Activated T-helper 9 cell treated with anti-CD3 and anti-CD28 coated beads, Interleukin-2, amount 50 U/mL, for 16 hours (primary cell): Measurements from ENCODE around the gene PI4K2A.
"Not testable (repeated sequence)": the region's sequence is repeated elsewhere in the genome, so short reads cannot be mapped to it uniquely, and the experiment has no call there.

Experiments used
- DNase-seq: peaks from one replicate; pipeline ENCODE4 v3.0.0-alpha.2; 2020; ENCODE audit warnings: low read depth

Gene PI4K2A

DNA sequence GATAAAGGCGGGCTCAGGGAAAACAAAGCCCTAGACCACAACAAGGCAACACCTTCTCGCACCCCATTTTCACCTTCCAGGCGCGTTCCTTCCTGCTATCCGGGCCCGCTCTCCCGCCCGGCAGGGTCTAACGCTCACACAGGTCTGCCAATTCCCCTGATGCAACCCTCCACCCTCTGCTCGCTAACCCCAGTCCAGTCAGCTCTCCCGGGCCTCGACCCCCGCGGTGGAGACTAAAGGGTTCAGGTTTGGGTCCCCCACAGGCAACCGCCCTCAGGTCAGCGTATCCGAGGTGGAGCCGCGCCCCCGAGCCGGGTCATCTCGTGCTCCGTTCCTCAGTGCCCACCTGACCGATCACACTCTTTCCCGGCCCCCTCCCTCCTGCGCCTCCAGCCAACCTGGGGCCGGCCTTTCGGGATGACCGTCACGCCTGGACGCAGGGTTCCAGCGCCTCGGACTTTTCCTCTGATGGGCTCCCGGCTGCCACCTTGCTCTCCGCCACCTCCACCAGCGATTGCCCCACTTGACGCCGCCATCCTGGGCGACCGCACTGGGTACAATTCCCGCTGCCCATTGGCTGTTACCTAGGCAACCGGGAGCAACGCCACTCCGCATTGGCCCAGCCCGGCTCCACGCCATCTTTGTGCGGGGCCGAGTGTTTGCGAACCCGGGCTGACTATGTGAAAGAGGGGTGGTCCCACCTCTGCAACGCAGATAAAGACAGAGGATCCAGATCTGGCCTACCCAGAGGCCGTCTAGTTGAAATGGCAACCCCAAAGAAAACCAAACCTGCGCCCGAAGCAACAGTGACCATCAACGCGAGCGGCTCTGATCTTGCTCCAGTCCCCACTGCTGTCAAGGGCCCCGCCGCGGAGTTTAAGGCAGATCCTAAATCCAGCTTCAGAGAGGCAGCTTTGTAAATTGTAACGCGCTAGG is 7.3 kb upstream of the PI4K2A start, which contains the start of gene MORN4:
TSS of gene MORN4 (minus strand) at position 552 of the 936 bp plus-strand sequence. CDS start 13,847 bp downstream, outside the sequence.
- DNase-seq, result peak; percentile 84

DNA sequence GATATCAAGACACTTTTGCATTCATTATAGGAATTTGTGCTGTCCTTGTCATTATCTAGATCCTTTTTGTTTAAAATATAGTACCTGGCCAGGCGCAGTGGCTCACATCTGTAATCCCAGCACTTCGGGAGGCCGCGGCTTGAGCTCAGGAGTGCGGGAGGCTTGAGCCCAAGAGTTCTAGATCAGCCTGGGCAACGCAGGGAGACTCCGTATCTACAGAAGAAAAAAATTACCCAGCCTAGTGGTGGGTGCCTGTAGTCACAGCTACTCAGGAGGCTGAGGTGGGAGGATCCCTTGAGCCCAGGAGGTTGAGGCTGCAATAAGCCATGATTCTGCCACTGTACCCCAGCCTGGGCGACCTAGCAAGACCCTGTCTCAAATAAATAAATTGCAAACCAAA is 6.5 kb upstream of the PI4K2A start:
- no peak for DNase-seq

DNA sequence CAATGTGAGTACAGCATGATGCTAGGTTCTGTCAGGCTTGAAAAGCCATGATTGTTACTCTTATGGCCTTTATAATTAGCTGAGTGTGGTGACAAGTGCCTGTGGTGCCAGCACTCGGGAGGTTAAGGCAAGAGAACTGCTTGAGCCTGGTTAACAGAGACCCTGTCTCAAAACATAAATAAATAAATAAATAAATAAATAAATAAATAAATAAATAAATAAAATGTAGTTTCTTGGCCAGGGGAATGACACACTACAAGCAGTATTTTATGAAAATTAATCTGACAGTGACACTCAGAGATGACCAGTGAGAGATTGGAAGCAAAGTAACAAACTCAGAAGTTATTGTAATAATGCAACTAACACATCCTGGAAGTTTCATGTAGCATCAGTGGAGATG is 4.9 kb upstream of the PI4K2A start:
- no peak for DNase-seq

DNA sequence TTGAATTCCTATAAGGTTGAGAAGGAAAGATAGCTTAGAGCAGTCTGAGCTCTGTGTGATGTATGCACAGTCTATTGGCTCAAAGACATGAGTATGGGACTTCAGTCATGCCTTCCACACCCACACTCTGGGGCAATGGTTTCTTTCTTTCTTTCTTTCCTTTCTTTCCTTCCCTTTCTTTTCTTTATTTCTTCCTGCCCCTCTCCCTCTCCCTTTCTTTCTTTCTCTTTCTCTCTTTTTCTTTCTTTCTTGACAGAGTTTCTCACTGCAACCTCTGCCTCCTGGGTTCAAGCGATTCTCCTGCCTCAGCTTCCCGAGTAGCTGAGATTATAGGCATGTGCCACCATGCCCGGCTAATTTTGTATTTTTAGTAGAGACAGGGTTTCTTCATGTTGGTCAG is 1.4 kb upstream of the PI4K2A start:
- not testable (repeated sequence) for DNase-seq

DNA sequence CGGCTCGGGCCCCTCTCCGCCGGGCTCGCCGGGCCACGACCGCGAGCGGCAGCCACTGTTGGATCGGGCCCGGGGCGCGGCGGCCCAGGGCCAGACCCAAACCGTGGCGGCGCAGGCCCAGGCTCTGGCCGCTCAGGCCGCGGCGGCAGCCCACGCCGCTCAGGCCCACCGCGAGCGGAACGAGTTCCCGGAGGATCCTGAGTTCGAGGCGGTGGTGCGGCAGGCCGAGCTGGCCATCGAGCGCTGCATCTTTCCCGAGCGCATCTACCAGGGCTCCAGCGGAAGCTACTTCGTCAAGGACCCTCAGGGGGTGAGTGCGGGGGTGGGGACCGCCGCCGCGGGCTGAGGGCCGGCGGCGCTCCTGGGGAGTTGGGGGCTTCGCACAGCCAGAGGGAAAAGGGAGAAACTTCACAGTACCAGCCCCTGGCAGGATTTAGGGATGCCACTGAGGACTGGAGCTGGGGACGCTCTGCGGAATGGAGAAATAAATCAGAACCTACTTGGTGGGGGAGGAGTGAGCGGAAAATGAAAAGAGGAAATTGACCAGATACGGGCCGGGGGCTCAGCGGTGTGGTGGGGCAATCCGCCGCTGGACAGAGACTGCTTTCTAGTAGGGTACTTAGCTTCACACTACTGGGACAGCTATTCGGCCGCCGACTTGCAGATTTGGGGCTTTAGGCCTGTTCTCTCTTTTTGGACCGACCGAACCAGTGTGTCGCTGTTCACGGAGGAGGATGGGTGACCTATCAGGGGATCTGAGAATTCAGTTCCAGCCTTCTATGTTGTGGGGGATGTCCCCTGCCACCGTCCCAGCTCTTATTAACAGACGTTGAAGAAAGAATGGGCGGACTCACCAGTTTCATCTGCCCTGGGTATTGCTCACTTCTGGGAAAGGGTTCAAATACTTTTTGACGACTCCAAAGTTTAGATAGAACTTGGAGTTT is 669 bp downstream of the PI4K2A start:
- DNase-seq, result peak; percentile 7

DNA sequence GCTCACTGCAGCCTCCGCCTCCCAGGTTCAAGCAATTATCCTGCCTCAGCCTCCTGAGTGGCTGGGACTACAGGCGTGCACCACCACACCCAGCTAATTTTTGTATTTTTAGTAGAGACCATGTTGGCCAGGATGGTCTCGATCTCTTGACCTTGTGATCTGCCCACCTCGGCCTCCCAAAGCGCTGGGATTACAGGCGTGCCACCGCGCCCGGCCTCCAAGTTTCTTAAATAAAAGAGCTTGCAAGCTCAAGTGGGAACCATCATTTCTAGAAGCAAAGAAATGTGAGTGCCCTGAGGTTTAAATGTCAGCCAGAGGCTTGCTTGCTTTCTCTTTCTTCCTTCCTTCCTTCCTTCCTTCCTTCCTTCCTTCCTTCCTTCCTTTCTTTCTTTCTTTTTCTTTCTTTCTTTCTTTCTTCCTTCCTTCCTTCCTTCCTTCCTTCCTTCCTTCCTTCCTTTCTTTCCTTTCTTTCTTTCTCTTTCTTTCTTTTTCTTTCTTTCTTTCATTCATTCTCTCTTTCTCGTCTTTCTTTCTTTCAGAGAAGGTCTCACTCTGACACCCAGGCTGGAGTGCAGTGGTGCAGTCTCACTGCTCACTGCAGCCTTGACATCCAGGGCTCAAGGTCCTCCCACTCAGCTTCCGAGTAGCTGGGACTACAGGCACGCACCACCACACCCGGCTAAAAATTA is 2.1 kb downstream of the PI4K2A start:
- DNase-seq, result not testable (repeated sequence)

DNA sequence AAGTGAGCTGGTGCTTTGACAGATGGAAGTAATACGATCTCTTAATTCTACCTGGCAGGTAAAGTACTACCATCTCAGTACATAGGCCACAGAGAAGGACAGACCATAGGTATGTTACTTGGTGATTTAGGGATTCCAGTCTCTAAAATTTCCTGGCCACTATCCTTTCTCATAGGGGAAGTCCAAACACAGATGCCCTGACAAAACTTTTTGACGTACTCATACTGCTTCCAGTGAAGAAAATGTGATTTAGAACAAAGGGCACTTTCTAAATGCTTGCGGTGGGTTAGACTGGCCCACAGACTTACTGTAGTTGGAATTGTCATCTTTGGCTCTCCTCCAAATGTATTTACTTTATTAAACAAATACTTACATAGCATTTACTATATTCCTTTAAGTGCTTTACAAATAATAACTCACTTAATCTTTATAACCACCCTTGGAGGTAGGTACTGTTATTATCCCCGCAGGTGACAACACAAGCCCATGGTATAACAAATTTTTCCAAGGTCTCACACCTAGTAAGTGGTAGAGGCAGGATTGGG is 3.0 kb downstream of the PI4K2A start:
- DNase-seq, result no peak

DNA sequence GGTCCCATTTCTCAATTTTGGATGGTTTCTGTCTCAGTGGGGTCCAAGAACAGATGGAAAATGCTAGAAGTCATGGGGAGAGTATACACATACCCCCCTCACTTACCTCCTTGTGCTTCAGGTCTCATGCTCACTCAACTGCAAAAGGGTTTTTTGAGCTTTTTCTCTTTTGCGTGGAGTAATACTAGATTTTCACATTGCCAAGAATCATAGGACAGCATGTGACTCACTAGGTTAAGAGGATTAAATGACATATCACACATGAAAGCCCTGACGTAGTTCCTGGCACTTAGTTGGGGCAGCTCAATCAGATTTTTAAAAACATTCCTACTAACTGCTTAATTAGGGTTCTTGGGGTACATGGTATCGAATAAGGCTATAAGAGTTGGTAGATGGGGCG is 4.5 kb downstream of the PI4K2A start:
- no peak for DNase-seq

DNA sequence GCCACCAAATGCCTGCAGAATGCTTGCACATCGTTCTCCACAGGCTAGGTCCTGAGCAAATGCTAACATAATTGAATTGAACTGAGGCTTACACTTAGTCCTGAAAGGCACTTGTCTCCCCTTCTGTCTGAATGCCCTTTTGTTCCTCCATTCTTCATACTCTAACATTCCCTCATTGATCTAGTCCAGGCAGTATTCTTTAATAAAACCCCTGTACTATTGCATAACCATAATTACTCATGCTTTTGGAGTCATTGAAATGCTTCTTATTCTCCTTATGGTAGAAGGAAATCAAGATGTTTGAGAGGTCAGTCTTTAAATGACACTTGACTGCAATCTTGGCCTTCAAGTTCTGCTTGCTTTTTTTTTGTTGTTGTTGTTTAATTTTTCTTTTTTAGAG is 7.1 kb downstream of the PI4K2A start:
- DNase-seq, result no peak

DNA sequence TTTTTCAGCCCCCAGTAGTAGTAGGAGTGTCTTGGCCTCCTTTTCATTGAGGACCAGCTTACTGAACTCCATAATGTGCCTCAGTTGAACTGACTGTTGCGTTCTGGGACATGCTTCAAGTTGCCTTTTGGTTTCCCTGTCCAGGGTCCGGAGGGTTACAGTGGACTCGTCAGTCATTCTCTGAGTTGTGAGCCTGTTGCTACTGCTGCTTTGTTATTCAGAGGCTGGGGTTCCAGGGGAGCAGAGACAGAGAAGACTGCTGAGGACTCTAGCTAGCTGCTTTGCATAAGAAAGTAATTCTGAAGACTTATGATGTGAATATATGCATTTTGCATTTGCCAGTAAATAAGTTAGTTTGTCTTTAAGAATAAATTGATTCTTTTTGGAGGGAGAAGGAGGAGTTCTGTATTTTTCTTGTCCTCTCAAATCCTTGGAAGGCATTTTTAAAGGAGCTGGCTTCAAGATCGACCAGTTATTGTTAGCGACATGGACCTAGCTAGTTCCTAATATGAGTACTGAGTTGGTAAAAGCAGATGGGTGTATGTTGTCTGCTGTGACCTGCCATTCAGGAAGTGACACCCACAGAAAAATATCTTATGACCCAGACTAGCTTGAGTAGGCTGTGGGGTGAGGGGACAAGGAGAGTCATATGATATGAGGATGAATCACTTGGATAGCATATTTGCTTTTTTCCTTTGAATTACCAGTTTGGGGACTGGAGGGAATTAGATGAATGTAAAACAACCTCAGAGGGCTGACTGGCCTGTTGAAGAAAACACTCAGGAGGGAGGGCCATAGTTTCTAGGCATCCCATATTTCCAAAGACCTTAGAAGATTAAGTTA is 8.3 kb downstream of the PI4K2A start:
- DNase-seq, result peak; percentile 9

DNA sequence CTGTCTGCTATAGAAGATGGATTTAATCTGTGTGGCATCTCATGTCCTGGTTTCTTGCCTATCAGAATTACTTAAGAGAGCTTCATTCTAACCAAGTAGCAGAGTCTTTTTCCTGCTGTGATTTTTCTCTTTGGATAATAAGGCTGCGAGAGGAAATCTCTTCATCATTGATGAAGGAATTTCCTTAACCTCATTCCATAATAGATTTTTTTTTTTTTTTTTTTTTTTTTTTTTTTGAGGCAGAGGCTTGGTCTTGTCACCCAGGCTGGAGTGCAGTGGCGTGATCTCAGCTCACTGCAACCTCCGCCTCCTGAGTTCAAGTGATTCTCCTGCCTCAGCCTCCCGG is 8.9 kb downstream of the PI4K2A start:
- not testable (repeated sequence) for DNase-seq

DNA sequence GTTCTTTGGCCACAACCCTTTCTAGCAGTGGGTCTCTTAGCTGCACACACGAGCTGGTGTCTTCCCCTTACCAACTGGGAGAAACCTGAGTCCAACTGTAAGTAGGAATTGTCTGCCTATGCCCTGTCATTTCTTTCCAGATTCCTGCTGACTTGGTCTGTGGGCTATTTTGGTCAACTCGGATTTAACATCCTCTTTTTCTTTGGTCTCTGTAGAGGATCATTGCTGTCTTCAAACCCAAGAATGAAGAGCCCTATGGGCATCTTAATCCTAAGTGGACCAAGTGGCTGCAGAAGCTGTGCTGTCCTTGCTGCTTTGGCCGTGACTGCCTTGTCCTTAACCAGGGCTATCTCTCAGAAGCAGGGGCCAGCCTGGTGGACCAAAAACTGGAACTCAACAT is 10.3 kb downstream of the PI4K2A start:
- DNase-seq, result no peak

DNA sequence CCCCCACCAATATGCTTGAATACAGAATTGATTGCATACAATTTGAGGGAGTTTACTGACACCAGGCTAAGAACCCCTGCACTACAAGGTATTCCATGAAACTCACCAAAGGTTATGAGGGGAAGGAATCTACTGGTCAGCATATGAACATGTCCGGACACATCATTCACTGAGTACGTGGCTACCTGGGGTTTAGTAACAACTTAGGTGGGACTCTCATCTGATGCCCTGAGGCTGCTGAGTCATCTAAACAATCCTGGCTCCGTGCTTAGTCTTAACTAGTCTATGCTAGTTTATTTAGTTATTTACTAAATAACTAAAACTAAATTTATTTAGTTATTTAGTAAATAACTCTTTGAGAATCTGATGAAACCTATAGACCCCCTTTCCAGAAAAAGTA is 11.3 kb downstream of the PI4K2A start:
- DNase-seq, result no peak

DNA sequence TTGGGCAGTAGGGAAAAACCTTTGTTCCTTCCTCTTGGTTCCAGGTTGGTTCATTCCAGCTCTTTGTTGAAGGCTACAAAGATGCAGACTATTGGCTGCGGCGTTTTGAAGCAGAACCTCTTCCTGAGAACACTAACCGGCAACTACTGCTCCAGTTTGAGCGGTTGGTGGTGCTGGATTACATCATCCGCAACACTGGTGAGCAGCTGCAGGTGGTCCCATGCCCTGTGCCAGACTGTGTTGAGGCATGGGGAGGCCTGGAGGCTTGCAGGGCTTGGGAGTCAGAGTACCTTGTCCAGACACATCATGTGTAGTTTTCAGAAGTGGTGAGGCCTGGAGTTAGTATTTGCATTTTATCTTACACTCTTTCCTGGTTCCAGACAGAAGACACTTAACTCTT is 16.3 kb downstream of the PI4K2A start:
- no peak for DNase-seq

DNA sequence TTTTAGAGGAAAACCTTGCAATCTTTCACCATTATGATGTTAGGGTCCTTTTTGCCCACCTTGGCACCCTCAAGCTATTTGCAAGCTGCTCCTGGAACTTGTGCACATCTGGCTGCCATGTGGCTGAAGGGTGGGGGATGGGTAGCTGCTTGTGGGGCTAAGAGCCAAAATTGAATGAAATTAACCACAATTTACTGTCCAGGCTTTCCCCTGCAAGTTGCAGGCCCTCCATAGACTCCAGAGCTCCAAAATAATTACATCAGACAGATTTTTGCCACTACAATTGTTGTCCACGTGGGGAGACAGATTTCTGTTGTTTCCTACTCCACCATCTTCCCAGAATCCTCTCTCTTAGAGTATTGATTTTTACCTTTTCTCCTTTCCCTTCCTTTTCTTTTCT is 19.1 kb downstream of the PI4K2A start:
- DNase-seq, result no peak

DNA sequence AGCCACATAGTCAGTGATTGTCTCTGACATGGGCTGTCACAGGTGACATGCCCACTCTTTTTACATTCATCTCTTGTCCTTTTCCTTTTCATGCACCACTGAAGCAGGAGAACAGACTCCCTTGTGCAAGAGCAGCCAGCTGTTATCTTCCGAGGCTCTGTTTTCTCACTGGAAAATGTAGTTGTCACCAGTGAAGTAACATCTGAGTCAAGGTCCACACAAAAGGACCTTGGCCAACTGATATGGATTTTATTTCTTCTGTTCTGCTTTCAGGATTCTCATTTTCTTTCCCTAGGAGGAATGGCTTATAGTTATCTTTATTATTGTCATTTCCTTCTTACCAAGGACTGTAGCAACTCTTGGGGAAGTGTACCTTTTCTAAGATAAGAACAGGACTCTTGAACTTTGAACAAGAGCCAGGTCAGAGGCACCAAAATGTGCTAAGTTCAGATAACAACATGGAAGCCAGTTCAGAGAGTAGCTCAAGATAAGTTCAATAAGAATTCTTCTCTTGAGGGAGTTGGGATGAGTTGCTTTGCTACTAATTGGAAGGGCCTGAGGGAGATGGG is 23.9 kb downstream of the PI4K2A start:
- DNase-seq, result no peak

DNA sequence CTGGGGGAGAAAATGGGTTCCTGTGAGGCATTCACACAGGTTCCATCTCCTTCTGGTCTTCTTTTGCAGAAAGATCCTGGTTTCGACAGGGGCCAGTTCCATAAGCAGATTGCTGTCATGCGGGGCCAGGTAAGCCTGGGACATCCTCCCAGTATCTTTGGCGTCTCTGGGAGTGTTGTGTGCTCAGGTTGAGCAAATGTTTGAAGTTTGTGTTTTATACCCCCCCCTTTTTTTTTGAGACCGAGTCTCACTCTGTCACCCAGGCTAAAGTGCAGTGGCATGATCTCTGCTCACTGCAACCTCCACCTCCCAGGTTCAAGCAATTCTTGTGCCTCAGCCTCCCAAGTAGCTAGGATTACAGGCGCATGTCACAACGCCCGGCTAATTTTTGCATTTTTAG is 26.5 kb downstream of the PI4K2A start:
- no peak for DNase-seq

DNA sequence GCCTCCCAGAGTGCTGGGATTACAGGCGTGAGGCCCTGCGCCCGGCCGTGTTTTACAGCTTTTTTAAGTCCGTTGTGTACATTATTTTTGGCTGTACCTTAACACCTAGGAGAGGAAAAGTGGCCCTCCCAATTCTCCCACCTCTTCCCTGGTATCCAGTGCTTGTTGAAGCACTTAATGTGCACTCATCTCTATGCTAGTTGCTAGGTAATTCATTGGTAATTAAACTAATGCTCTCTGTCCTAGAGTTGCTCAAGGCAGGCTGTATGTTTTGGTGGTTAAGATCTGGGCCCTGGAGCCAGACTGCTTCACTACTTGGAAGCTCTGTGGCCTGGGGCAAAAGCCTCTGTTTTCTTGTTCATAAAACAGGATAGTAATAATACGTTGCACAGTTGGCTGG is 27.0 kb downstream of the PI4K2A start:
- no peak for DNase-seq

DNA sequence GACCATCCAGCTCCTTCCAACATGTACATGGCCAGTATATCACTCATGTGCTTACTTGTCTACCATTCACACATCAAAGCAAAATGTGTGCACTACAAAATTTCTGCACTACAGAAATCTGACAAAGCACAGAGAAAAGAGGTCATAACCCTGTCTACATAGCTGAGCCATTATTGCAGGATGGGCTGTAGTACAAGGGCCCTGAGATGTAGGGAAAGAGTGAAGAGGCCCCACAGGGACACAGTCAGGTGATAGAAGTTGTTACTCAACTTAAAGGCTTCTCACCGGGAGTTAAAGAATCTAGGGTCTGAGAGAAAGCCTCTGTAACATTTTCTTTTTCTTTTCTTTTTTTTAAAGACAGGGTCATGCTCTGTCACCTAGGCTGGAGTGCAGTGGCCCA is 29.1 kb downstream of the PI4K2A start:
- DNase-seq, result no peak

DNA sequence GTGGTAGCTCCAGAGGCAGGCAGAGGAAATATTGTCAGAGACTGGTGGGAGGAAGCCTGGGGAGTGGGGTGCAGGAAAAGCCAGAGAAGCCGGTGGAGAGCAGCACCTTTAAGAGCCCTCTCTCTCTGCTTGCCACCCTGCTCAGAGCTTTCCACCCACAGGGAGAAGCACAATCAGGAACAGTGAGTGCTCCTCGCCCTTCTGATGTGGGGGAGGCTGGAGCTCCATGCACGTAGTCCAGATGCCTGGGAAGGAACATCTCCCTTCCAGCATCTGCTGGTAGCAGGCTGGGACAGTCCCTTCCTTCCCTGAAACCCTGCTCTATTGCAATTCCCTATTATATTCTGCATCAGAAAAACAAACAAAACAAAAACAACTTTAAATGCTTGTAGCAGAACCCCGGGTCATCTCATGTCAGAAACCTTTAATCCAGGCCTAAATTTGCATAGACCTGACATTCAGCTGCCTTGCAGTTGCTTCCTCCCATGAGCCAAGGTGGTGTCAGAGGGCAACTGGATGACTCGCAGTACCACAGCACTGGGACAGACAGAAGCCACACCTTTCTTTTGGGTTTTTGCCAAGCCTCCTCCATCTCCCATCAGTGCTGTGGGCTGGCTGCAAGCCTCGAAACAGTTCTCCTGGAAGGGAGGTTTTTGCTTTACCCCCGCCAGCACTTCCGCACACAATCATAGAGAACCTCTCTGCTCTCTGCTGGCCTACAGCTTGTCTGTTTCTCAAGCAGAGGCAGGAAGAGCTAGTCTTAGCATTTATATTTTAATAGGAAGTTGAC is 33.5 kb downstream of the PI4K2A start:
- DNase-seq, result no peak
